Esophagus muscularis mucosa (tissue), 4 donors: ENCODE data around the gene LRFN2. TPM values are rescaled to one million over a fixed set of nuclear protein-coding genes. Genes with fewer than 3 reads are reported as not detected.

Source experiments
- DNase-seq: peaks from one replicate; pipeline ENCODE4 v3.0.0-alpha.2; 2017; ENCODE audit errors: extremely low spot score
- H3K27ac ChIP-seq, 4 donors: fragments of 200-600 bp; sonication (generic); replicated peaks in 1 of 4; 1 replicate in 3 of 4; 2 replicates in 1 of 4; pipeline ENCODE4 v1.5.1; 2016 to 2019; ENCODE audit warnings: mild to moderate bottlenecking in 1 of 4
- H3K27me3 ChIP-seq, 4 donors: fragments of 200-600 bp; sonication (generic); one replicate each; pipeline versions ENCODE4 v1.5.1 to v1.6.0; 2016 to 2019
- H3K36me3 ChIP-seq, 4 donors: fragments of 200-600 bp; sonication (generic); one replicate each; pipeline ENCODE4 v1.5.1; 2016 to 2019
- H3K4me1 ChIP-seq, 4 donors: fragments of 200-600 bp; sonication (generic); one replicate each; pipeline ENCODE4 v1.5.1; 2016 to 2019
- H3K4me3 ChIP-seq, 4 donors: fragments of 200-600 bp; sonication (generic); 1 replicate in 2 of 4; 2 replicates in 2 of 4; pipeline ENCODE4 v1.5.1; 2016 to 2019; ENCODE audit warnings: mild to moderate bottlenecking in 4 of 4, moderate library complexity in 1 of 4
- H3K9me3 ChIP-seq, 4 donors: fragments of 200-600 bp; sonication (generic); 1 replicate in 3 of 4; 2 replicates in 1 of 4; pipeline ENCODE4 v1.5.1; 2016 to 2019
- EP300 ChIP-seq: sonication (generic); formaldehyde crosslinking; IDR thresholded peaks from one replicate; pipeline ENCODE4 v1.6.1; 2017; ENCODE audit warnings: antibody characterized with exemption
- POLR2A ChIP-seq: fragments of 450-650 bp; IDR thresholded peaks from one replicate; pipeline ENCODE4 v1.6.1; 2017; ENCODE audit warnings: antibody characterized with exemption, moderate library complexity, mild to moderate bottlenecking, low read depth
- POLR2AphosphoS5 ChIP-seq, 2 donors: sonication (generic); formaldehyde crosslinking; IDR thresholded peaks; one replicate each; pipeline ENCODE4 v1.6.1; 2017; ENCODE audit warnings: antibody characterized with exemption in 2 of 2
- WGBS: methylation state at CpG from one replicate; pipeline ENCODE4 v1.1.5; 2018; 5-methylcytosine and 5-hydroxymethylcytosine counted together
- intact Hi-C: fragments of 100-400 bp; cut with DNase I; formaldehyde crosslinking; loops from one replicate; pipeline ENCODE4 v1.15.1; 2023
- total RNA-seq, 4 donors: library from RNA; depleted of rRNA; stranded (reverse); fragments of >200 nt; gene quantifications; one replicate each; pipeline versions ENCODE4 v1.1.0 to v1.2.1, GENCODE V29; 2016
- TF ChIP-seq, protein P1 (sequence below), 3 experiments: fragments of 200-600 bp in 2 of 3; fragments of 450-650 bp in 1 of 3; sonication (generic) in 2 of 3; IDR thresholded peaks; one replicate each; pipeline ENCODE4 v1.5.1; 2017 to 2019; ENCODE audit warnings: antibody characterized with exemption in 3 of 3, mild to moderate bottlenecking in 2 of 3, moderate library complexity in 1 of 3

The LRFN2 gene
- total RNA-seq, 4 donors from 2014 or later: 0.11 TPM; not detected in 3

DNA sequence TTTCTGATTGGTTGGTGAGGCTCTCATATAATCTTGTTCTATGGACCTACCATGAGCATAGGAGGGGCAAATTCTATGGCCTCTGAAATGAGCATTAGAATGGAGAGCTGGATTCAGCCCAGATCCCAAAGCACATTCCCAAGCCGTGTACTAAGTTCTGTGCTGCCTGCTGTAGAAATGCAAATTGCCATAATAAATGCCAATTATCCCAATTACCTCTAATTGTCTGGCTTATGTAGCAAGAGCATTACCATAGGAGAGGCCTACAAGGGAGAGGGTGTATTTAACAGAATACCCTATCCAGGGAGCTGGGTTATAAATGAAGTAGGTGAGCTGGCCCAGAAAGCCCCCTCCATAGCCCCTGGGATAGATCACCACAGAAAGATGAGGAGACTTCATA, 126.8 kb downstream of the LRFN2 start:
- DNase-seq: no peak
- 76% methylated on average over 1 of the region's 1 CpG for WGBS
- intact Hi-C loops: no loop called here
- Histone ChIP-seq H3K9me3 (no peaks in the 10 kb centered on the region), H3K27ac (no peak overlapping the region), H3K4me1 (no peaks in the 10 kb centered on the region), H3K36me3 (no peaks in the 10 kb centered on the region), H3K4me3 (no peak overlapping the region), H3K27me3 (no peaks in the 10 kb centered on the region)
- TF ChIP-seq, protein P1, sequence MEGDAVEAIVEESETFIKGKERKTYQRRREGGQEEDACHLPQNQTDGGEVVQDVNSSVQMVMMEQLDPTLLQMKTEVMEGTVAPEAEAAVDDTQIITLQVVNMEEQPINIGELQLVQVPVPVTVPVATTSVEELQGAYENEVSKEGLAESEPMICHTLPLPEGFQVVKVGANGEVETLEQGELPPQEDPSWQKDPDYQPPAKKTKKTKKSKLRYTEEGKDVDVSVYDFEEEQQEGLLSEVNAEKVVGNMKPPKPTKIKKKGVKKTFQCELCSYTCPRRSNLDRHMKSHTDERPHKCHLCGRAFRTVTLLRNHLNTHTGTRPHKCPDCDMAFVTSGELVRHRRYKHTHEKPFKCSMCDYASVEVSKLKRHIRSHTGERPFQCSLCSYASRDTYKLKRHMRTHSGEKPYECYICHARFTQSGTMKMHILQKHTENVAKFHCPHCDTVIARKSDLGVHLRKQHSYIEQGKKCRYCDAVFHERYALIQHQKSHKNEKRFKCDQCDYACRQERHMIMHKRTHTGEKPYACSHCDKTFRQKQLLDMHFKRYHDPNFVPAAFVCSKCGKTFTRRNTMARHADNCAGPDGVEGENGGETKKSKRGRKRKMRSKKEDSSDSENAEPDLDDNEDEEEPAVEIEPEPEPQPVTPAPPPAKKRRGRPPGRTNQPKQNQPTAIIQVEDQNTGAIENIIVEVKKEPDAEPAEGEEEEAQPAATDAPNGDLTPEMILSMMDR (IDR thresholded peaks at IDR 0.05): no peak
- TF ChIP-seq POLR2AphosphoS5 (IDR thresholded peaks at IDR 0.05) (no peak), EP300 (no peak), POLR2A (no peak)

DNA sequence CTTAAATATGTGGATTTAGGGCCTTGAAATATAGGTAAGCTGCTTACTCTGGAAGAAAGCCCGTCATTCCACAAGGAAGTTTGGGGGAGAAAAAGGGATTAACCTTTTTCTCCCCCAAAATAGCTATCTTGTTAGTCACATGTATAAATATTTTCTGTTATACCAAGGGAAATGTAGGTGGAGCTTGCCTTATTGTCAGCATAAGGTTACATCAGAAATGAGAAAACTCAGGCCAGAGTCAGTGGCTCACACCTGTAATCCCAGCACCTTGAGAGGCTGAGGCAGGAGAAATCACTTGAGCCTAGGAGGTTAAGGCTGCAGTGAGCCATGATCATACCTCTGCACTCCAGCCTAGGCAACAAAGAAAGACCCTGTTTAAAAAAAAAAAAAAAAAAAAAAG, 129.9 kb downstream of the LRFN2 start:
- Histone ChIP-seq H3K4me3 (no peak overlapping the region), H3K4me1 (no peaks in the 10 kb centered on the region), H3K36me3 (no peaks in the 10 kb centered on the region), H3K27me3 (no peaks in the 10 kb centered on the region), H3K9me3 (no peaks in the 10 kb centered on the region), H3K27ac (no peak overlapping the region)
- intact Hi-C loops: no loop called here
- no peak for DNase-seq
- TF ChIP-seq POLR2AphosphoS5 (IDR thresholded peaks at IDR 0.05) (no peak), POLR2A (no peak), EP300 (no peak)
- TF ChIP-seq, protein P1 (IDR thresholded peaks at IDR 0.05): no peak
- WGBS: 77% methylated on average over 1 of the region's 1 CpG

DNA sequence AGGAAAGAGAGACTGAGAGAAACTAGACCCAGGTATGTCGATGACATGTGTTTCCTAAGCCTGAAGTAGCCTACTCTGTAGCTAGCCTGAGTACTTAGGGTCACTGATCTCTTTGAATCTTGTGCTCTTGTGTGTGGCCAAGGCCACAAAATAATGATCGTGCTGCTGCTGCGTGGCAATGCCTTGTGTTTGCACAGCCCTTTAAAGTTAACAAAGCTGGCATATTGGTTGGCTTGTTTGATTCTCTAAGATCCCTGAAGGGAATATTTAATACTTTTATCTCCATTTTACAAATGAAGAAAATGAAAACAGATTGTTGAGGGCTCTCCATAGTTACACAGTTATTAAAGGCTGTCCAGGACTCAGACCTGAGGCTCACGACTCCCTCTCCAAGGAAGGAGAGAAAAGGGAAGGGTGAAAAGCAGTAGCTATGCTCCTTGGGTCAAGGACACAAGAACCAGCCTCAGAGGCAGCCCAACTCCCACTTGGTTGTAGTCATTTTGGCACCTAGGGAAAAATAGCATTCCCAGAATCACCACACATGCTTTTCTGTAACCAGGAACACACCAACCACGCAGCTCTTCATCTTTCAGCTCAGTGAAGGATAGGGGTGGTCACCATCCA, 130.7 kb downstream of the LRFN2 start:
- intact Hi-C loops: no loop called here

DNA sequence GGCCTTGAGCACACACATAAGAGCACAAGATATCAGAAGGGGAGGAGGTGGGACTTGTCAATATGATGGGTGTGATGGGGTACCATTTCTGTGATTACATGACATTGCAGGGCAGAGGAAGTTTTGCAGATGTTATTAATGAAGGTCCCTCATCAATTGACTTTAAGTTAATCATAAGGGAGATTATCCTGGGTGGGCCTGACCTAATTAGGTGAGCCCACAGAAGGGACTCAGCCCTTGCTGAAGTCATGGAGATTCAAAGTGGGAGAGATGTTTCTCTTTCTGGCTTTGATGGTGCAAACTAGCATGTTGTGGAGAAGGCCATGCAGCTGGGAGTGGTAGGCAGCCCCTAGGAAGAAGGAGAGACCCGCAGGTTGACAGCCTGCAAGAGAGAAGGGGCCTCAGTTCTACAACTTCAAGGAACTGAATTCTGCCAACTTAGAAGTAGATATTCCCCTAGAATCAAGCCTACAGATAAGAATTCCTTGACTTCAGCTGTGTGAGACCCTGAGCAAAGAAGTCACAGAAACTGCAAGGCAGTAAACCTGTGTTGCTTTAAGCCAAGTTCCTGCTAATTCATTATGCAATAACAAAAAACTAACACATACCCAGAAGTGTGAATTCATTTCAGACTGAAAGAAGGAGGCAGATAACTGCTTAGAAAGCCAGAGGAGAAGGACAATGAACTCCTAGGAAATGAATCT, 131.3 kb downstream of the LRFN2 start:
- Histone ChIP-seq H3K27ac (no peak overlapping the region), H3K36me3 (no peaks in the 10 kb centered on the region), H3K4me1 (no peaks in the 10 kb centered on the region), H3K27me3 (no peaks in the 10 kb centered on the region), H3K4me3 (no peak overlapping the region), H3K9me3 (no peaks in the 10 kb centered on the region)
- no peak for DNase-seq
- intact Hi-C loops: no loop called here
- TF ChIP-seq, protein P1 (IDR thresholded peaks at IDR 0.05): no peak
- 92% methylated on average over 1 of the region's 1 CpG for WGBS

More for the DNA sequence above, 130.7 kb downstream of the LRFN2 start:
- TF ChIP-seq POLR2A: no peak
- TF ChIP-seq, protein P1 (IDR thresholded peaks at IDR 0.05): no peak
- no peak for TF ChIP-seq POLR2AphosphoS5 (IDR thresholded peaks at IDR 0.05)
- no peak for TF ChIP-seq EP300
- Histone ChIP-seq H3K36me3 (no peaks in the 10 kb centered on the region), H3K27ac (no peak overlapping the region), H3K4me3 (no peak overlapping the region), H3K4me1 (no peaks in the 10 kb centered on the region), H3K9me3 (no peaks in the 10 kb centered on the region), H3K27me3 (no peaks in the 10 kb centered on the region)
- 86% methylated on average over 5 of the region's 5 CpGs for WGBS
- no peak for DNase-seq
